Measurements from ENCODE around the gene MEG3. TPM values are rescaled to one million over a fixed set of nuclear protein-coding genes. Genes with fewer than 3 reads are reported as not detected.
A peak's percentile ranks its signal among the peaks of the same experiment; 100 is the strongest.

The MEG3 gene
- total RNA-seq, 1 experiment from 2014 or later, result 338 TPM

DNA sequence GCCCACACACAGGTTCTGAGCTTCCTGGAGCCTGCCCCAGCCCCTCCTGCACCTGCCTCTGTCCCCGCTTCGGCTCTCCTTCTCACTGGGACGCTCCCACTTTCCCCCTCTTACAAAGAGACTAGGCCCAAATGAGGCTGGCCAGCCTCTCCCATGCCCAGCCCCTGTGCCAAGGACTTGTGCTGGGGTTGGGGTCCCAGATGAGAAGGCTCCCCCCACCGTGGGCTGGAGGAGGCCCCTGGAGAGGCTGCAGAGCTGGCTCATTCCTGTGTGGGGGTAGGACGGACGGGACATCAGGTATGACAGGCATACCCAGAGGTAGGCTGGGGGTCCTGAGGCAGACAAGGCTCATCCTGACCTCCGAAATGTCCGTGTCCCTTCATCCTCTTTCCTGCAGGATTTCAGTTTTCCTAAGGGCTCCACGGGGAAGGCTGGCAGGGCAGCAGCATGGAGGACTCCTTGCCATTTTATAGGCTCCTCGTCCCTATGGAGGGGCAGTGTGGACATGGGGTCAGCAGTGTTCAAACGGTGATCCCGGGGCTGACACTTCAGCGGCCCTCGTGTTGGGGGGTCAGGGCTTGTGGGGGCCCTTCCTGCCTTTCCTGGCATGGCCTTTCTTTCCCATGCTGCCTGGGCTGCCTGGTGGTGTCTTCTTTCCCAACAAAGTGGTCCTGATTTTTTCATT lies 49.1 kb upstream of the MEG3 start:
- DNase-seq (ENCODE audit: low spot score), result no peak
- ChIA-PET POLR2A (interaction anchor here (0.5 kb wide), 1 partner anchor 77 kb away, joined by 7 read pairs; no protein-coding TSS in a partner anchor), CTCF (no interaction called here)
- H3K27me3 Mint-ChIP-seq (ENCODE audit: low read depth), result no peaks in the 10 kb centered on the region; the same call in 1 of the 2 replicates
- H3K27ac Mint-ChIP-seq, result no peak overlapping the region
- H3K4me1 Mint-ChIP-seq, result no peaks in the 10 kb centered on the region
- no peak for ATAC-seq
- no peak overlapping the region for H3K4me3 Mint-ChIP-seq
- TF ChIP-seq ETV6 (CRISPR knock-in tag; IDR thresholded peaks at IDR 0.05) (no peak), ESRRA (CRISPR knock-in tag; IDR thresholded peaks at IDR 0.05; ENCODE audit: borderline replicate concordance) (no peak), MLX (CRISPR knock-in tag; IDR thresholded peaks at IDR 0.05) (no peak), RORB (CRISPR knock-in tag; IDR thresholded peaks at IDR 0.05) (no peak), OVOL2 (CRISPR knock-in tag; IDR thresholded peaks at IDR 0.05; ENCODE audit: borderline replicate concordance) (no peak), E2F1 (CRISPR knock-in tag; IDR thresholded peaks at IDR 0.05) (no peak), GABPB1 (CRISPR knock-in tag; IDR thresholded peaks at IDR 0.05) (no peak)
- TF ChIP-seq, protein P1, sequence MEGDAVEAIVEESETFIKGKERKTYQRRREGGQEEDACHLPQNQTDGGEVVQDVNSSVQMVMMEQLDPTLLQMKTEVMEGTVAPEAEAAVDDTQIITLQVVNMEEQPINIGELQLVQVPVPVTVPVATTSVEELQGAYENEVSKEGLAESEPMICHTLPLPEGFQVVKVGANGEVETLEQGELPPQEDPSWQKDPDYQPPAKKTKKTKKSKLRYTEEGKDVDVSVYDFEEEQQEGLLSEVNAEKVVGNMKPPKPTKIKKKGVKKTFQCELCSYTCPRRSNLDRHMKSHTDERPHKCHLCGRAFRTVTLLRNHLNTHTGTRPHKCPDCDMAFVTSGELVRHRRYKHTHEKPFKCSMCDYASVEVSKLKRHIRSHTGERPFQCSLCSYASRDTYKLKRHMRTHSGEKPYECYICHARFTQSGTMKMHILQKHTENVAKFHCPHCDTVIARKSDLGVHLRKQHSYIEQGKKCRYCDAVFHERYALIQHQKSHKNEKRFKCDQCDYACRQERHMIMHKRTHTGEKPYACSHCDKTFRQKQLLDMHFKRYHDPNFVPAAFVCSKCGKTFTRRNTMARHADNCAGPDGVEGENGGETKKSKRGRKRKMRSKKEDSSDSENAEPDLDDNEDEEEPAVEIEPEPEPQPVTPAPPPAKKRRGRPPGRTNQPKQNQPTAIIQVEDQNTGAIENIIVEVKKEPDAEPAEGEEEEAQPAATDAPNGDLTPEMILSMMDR (IDR thresholded peaks at IDR 0.05), result no peak
- H3K36me3 Mint-ChIP-seq, result no peaks in the 10 kb centered on the region
- no peaks in the 10 kb centered on the region for H3K9me3 Mint-ChIP-seq

- H3K27me3 Mint-ChIP-seq (ENCODE audit: low read depth), result no peaks in the 10 kb centered on the region; the same call in 1 of the 2 replicates
- no peak for TF ChIP-seq ZBTB21 (CRISPR knock-in tag; IDR thresholded peaks at IDR 0.05; ENCODE audit: borderline replicate concordance)
- no peak for TF ChIP-seq NFYB (CRISPR knock-in tag; conservative IDR thresholded peaks at IDR 0.05; ENCODE audit: low read depth)
- TF ChIP-seq E2F5 (CRISPR knock-in tag; IDR thresholded peaks at IDR 0.05), result no peak
- no peak for TF ChIP-seq MLX (CRISPR knock-in tag; IDR thresholded peaks at IDR 0.05)
- TF ChIP-seq, protein P2, sequence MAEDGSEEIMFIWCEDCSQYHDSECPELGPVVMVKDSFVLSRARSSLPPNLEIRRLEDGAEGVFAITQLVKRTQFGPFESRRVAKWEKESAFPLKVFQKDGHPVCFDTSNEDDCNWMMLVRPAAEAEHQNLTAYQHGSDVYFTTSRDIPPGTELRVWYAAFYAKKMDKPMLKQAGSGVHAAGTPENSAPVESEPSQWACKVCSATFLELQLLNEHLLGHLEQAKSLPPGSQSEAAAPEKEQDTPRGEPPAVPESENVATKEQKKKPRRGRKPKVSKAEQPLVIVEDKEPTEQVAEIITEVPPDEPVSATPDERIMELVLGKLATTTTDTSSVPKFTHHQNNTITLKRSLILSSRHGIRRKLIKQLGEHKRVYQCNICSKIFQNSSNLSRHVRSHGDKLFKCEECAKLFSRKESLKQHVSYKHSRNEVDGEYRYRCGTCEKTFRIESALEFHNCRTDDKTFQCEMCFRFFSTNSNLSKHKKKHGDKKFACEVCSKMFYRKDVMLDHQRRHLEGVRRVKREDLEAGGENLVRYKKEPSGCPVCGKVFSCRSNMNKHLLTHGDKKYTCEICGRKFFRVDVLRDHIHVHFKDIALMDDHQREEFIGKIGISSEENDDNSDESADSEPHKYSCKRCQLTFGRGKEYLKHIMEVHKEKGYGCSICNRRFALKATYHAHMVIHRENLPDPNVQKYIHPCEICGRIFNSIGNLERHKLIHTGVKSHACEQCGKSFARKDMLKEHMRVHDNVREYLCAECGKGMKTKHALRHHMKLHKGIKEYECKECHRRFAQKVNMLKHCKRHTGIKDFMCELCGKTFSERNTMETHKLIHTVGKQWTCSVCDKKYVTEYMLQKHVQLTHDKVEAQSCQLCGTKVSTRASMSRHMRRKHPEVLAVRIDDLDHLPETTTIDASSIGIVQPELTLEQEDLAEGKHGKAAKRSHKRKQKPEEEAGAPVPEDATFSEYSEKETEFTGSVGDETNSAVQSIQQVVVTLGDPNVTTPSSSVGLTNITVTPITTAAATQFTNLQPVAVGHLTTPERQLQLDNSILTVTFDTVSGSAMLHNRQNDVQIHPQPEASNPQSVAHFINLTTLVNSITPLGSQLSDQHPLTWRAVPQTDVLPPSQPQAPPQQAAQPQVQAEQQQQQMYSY (CRISPR knock-in tag; IDR thresholded peaks at IDR 0.05), result no peak
- TF ChIP-seq GTF2I (CRISPR knock-in tag; conservative IDR thresholded peaks at IDR 0.05), result no peak
- TF ChIP-seq, protein P3, sequence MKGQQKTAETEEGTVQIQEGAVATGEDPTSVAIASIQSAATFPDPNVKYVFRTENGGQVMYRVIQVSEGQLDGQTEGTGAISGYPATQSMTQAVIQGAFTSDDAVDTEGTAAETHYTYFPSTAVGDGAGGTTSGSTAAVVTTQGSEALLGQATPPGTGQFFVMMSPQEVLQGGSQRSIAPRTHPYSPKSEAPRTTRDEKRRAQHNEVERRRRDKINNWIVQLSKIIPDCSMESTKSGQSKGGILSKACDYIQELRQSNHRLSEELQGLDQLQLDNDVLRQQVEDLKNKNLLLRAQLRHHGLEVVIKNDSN (CRISPR knock-in tag; IDR thresholded peaks at IDR 0.05), result no peak
- TF ChIP-seq HMGXB4 (CRISPR knock-in tag; IDR thresholded peaks at IDR 0.05), result no peak
- no peak for TF ChIP-seq ZNF423 (CRISPR knock-in tag; IDR thresholded peaks at IDR 0.05)
- no peak for TF ChIP-seq HMGA2 (CRISPR knock-in tag; IDR thresholded peaks at IDR 0.05)
- TF ChIP-seq CBFB (CRISPR knock-in tag; IDR thresholded peaks at IDR 0.05; ENCODE audit: low read depth), result no peak
- TF ChIP-seq ZNF671 (CRISPR knock-in tag; IDR thresholded peaks at IDR 0.05), result no peak
- TF ChIP-seq OVOL2 (CRISPR knock-in tag; IDR thresholded peaks at IDR 0.05; ENCODE audit: borderline replicate concordance), result no peak
- no peak for TF ChIP-seq IRF1 (CRISPR knock-in tag; IDR thresholded peaks at IDR 0.05)
These were observed 48.5 kb upstream of the MEG3 start for GRCh38 chr14:100777366-100777817.

More at GRCh38 chr14:100777366-100777817, 48.5 kb upstream of the MEG3 start:
- no peak for ATAC-seq
- H3K36me3 Mint-ChIP-seq, result no peaks in the 10 kb centered on the region
- ChIA-PET CTCF (no interaction called here), POLR2A (interaction anchor here (0.5 kb wide), 1 partner anchor 77 kb away, joined by 7 read pairs; no protein-coding TSS in a partner anchor)
- no peak overlapping the region for H3K4me3 Mint-ChIP-seq
- H3K9me3 Mint-ChIP-seq, result no peaks in the 10 kb centered on the region
- no peak for DNase-seq (ENCODE audit: low spot score)
- no peaks in the 10 kb centered on the region for H3K4me1 Mint-ChIP-seq
- peak overlapping the region; percentile 15; the same call in 1 of the 2 replicates for H3K27ac Mint-ChIP-seq
